Measurements from ENCODE around the gene PODNL1. TPM values are rescaled to one million over a fixed set of nuclear protein-coding genes. Genes with fewer than 3 reads are reported as not detected.

The PODNL1 gene
- total RNA-seq: 0.39 and 0.43 TPM in 2 replicates

GRCh38 chr19:13938301-13939064 lies at the start of gene PODNL1:
TSS of gene PODNL1 (minus strand) at chr19:13938417. CDS start at chr19:13938181, 236 bp downstream.

GRCh38 chr19:13952154-13952930 lies 14.1 kb upstream of the PODNL1 start, which contains the start of gene DCAF15:
TSS of gene DCAF15 (plus strand) at chr19:13952509. CDS start at chr19:13952513, 4 bp downstream.

GRCh38 chr19:13905634-13906520 lies 32.3 kb downstream of the PODNL1 start, which contains the start of the genes BRME1 and CC2D1A:
TSS of gene BRME1 (minus strand) at chr19:13906117. CDS start at chr19:13904892, 1,225 bp downstream.
TSS of gene CC2D1A (plus strand) at chr19:13906201. CDS start at chr19:13906442, 241 bp downstream.

Other genes with a start within 250 kb of the PODNL1 start
- 31.4 and 47.5 TPM in 2 replicates for gene MRI1, start 173.9 kb downstream of the PODNL1 start, total RNA-seq
- 52.5 and 57.7 TPM in 2 replicates for gene C19orf53, start 164.0 kb downstream of the PODNL1 start, total RNA-seq
- 2.0 and 4.1 TPM in 2 replicates for gene ZSWIM4, start 143.0 kb downstream of the PODNL1 start, total RNA-seq
- gene NANOS3, start 61.3 kb downstream of the PODNL1 start, total RNA-seq: 1.3 TPM in 1 of 2 replicates, not detected in the other
- 0.79 and 0.87 TPM in 2 replicates for gene BRME1, start 32.3 kb downstream of the PODNL1 start, total RNA-seq
- gene CC2D1A, start 32.2 kb downstream of the PODNL1 start, total RNA-seq: 11.4 and 22.7 TPM in 2 replicates
- 13.1 and 16.9 TPM in 2 replicates for gene DCAF15, start 14.1 kb upstream of the PODNL1 start, total RNA-seq
- gene RFX1, start 67.9 kb upstream of the PODNL1 start, total RNA-seq: 5.1 and 5.3 TPM in 2 replicates
- gene RLN3, start 89.7 kb upstream of the PODNL1 start, total RNA-seq: not detected in 2 replicates
- gene IL27RA, start 93.3 kb upstream of the PODNL1 start, total RNA-seq: 0.39 and 0.65 TPM in 2 replicates
- gene PALM3, start 123.7 kb upstream of the PODNL1 start, total RNA-seq: 0.39 and 0.43 TPM in 2 replicates
- gene MISP3, start 134.4 kb upstream of the PODNL1 start, total RNA-seq: 0.22 and 0.39 TPM in 2 replicates
- gene C19orf67, start 147.4 kb upstream of the PODNL1 start, total RNA-seq: 1.2 TPM in 1 of 2 replicates, not detected in the other
- gene SAMD1, start 152.3 kb upstream of the PODNL1 start, total RNA-seq: 24.8 and 31.8 TPM in 2 replicates
- gene PRKACA, start 179.3 kb upstream of the PODNL1 start, total RNA-seq: 26.7 and 34.3 TPM in 2 replicates
- gene ASF1B, start 198.2 kb upstream of the PODNL1 start, total RNA-seq: 3.9 and 6.9 TPM in 2 replicates

All from placental epithelial cell (primary cell).